KOPT-K1 (cell line): ENCODE measurements around the gene EFR3B.

Experiments used
- H3K27ac ChIP-seq: fragments of 200-600 bp; sonication (generic); 2 replicates; pipeline ENCODE4 v1.5.1; 2016; ENCODE audit warnings: antibody characterized with exemption, mild to moderate bottlenecking, low read depth, low read length; ENCODE audit not compliant: poor library complexity, severe bottlenecking
- H3K36me3 ChIP-seq: fragments of 200-600 bp; sonication (generic); 2 replicates; pipeline ENCODE4 v1.5.1; 2017; ENCODE audit warnings: antibody characterized with exemption, mild to moderate bottlenecking, low read length, moderate library complexity; ENCODE audit not compliant: insufficient read depth
- H3K9me3 ChIP-seq: fragments of 200-600 bp; sonication (generic); 2 replicates; pipeline ENCODE4 v1.5.1; 2017; ENCODE audit warnings: antibody characterized with exemption, low read length, mild to moderate bottlenecking; ENCODE audit not compliant: insufficient read depth, poor library complexity, severe bottlenecking

Gene EFR3B

GRCh38 chr2:25044990-25045389 lies 3.1 kb downstream of the EFR3B start:
- H3K27ac ChIP-seq, result no peak overlapping the region
- no peaks in the 10 kb centered on the region for H3K9me3 ChIP-seq
- H3K36me3 ChIP-seq, result no peaks in the 10 kb centered on the region

GRCh38 chr2:25049422-25049821 lies 7.5 kb downstream of the EFR3B start:
- H3K36me3 ChIP-seq, result no peaks in the 10 kb centered on the region
- no peaks in the 10 kb centered on the region for H3K9me3 ChIP-seq
- no peak overlapping the region for H3K27ac ChIP-seq

GRCh38 chr2:25050128-25050527 lies 8.3 kb downstream of the EFR3B start:
- H3K36me3 ChIP-seq, result no peaks in the 10 kb centered on the region
- no peaks in the 10 kb centered on the region for H3K9me3 ChIP-seq
- H3K27ac ChIP-seq, result no peak overlapping the region

- Histone ChIP-seq H3K27ac (no peak overlapping the region), H3K9me3 (no peaks in the 10 kb centered on the region), H3K36me3 (no peaks in the 10 kb centered on the region)
These were observed 11.2 kb downstream of the EFR3B start for GRCh38 chr2:25053041-25053440.

GRCh38 chr2:25054720-25055119 lies 12.8 kb downstream of the EFR3B start:
- Histone ChIP-seq H3K36me3 (no peaks in the 10 kb centered on the region), H3K9me3 (no peaks in the 10 kb centered on the region), H3K27ac (no peak overlapping the region)

- no peak overlapping the region for H3K27ac ChIP-seq
- no peaks in the 10 kb centered on the region for H3K36me3 ChIP-seq
- no peaks in the 10 kb centered on the region for H3K9me3 ChIP-seq
These were observed 13.6 kb downstream of the EFR3B start for GRCh38 chr2:25055376-25055920.

GRCh38 chr2:25056098-25056821 lies 14.4 kb downstream of the EFR3B start:
- no peaks in the 10 kb centered on the region for H3K9me3 ChIP-seq
- no peak overlapping the region for H3K27ac ChIP-seq
- H3K36me3 ChIP-seq, result no peaks in the 10 kb centered on the region

GRCh38 chr2:25062511-25062917 lies 20.6 kb downstream of the EFR3B start:
- Histone ChIP-seq H3K27ac (no peak overlapping the region), H3K9me3 (no peaks in the 10 kb centered on the region), H3K36me3 (no peaks in the 10 kb centered on the region)

GRCh38 chr2:25063876-25064660 lies 22.2 kb downstream of the EFR3B start:
- Histone ChIP-seq H3K27ac (no peak overlapping the region), H3K9me3 (no peaks in the 10 kb centered on the region), H3K36me3 (no peaks in the 10 kb centered on the region)

- Histone ChIP-seq H3K27ac (no peak overlapping the region), H3K9me3 (no peaks in the 10 kb centered on the region), H3K36me3 (no peaks in the 10 kb centered on the region)
These were observed 23.9 kb downstream of the EFR3B start for GRCh38 chr2:25065768-25066167.

GRCh38 chr2:25066455-25066854 lies 24.6 kb downstream of the EFR3B start:
- no peaks in the 10 kb centered on the region for H3K9me3 ChIP-seq
- H3K36me3 ChIP-seq, result no peaks in the 10 kb centered on the region
- no peak overlapping the region for H3K27ac ChIP-seq

GRCh38 chr2:25068217-25068616 lies 26.3 kb downstream of the EFR3B start:
- Histone ChIP-seq H3K36me3 (no peaks in the 10 kb centered on the region), H3K27ac (no peak overlapping the region), H3K9me3 (no peaks in the 10 kb centered on the region)

GRCh38 chr2:25071966-25072365 lies 30.1 kb downstream of the EFR3B start:
- no peaks in the 10 kb centered on the region for H3K9me3 ChIP-seq
- no peaks in the 10 kb centered on the region for H3K36me3 ChIP-seq

GRCh38 chr2:25072606-25073005 lies 30.7 kb downstream of the EFR3B start:
- no peaks in the 10 kb centered on the region for H3K36me3 ChIP-seq
- H3K27ac ChIP-seq, result no peak overlapping the region
- H3K9me3 ChIP-seq, result no peaks in the 10 kb centered on the region

More at GRCh38 chr2:25071966-25072365, 30.1 kb downstream of the EFR3B start:
- no peak overlapping the region for H3K27ac ChIP-seq

GRCh38 chr2:25073025-25073424 lies 31.1 kb downstream of the EFR3B start:
- no peaks in the 10 kb centered on the region for H3K36me3 ChIP-seq
- no peak overlapping the region for H3K27ac ChIP-seq
- H3K9me3 ChIP-seq, result no peaks in the 10 kb centered on the region
